Measurements from ENCODE around the gene KLHDC7A. TPM values are rescaled to one million over a fixed set of nuclear protein-coding genes. Genes with fewer than 3 reads are reported as not detected.

The KLHDC7A gene
- total and polyA plus RNA-seq, 4 donors = 1.0 to 4.9 (median 1.6) TPM

- DNase-seq = no peak
- Histone ChIP-seq H3K4me1 (ENCODE audit: control insufficient read depth in 5 of 5, insufficient read depth in 5 of 5, low read length in 5 of 5) (peaks cover 0 to 13% (median 8%) of the 10 kb centered on the region in 5 donors), H3K9me3 (ENCODE audit: control insufficient read depth in 4 of 4, insufficient read depth in 3 of 4, low read length in 3 of 4) (peaks cover 0 to 7% (median 0%) of the 10 kb centered on the region in 4 donors), H3K27ac (ENCODE audit: low read depth in 1 of 2, low read length in 1 of 2) (no peak overlapping the region), H3K9ac (ENCODE audit: insufficient read depth in 1 of 2, low read length in 2 of 2) (no peak overlapping the region), H3K4me3 (no peak overlapping the region), H3K27me3 (ENCODE audit: control insufficient read depth in 3 of 3, insufficient read depth in 3 of 3, low read length in 2 of 3) (no peaks in the 10 kb centered on the region), H3K36me3 (ENCODE audit: control insufficient read depth in 4 of 4, insufficient read depth in 4 of 4, low read length in 4 of 4) (no peaks in the 10 kb centered on the region)
- no peak for ATAC-seq (ENCODE audit: insufficient read depth, low FRiP score)
- 89 to 90% methylated on average over 4 of the region's 4 CpGs for WGBS, 2 donors
- TF ChIP-seq CTCF (IDR thresholded peaks at IDR 0.05; ENCODE audit: control extremely low read depth, extremely low read depth) = no peak
Measured at GRCh38 chr1:18485227-18485626, 4.5 kb downstream of the KLHDC7A start.

- 48 to 66% methylated on average over 7 of the region's 7 CpGs for WGBS, 2 donors
- ATAC-seq (ENCODE audit: insufficient read depth, low FRiP score) (no peak), DNase-seq (peak in 2 of 3 donors; percentile 4 to 5)
- Histone ChIP-seq H3K27ac (ENCODE audit: low read depth in 1 of 2, low read length in 1 of 2) (no peak overlapping the region), H3K36me3 (ENCODE audit: control insufficient read depth in 4 of 4, insufficient read depth in 4 of 4, low read length in 4 of 4) (no peaks in the 10 kb centered on the region), H3K9ac (ENCODE audit: insufficient read depth in 1 of 2, low read length in 2 of 2) (no peak overlapping the region), H3K4me3 (no peak overlapping the region), H3K4me1 (ENCODE audit: control insufficient read depth in 5 of 5, insufficient read depth in 5 of 5, low read length in 5 of 5) (peaks cover 0 to 6% (median 3%) of the 10 kb centered on the region in 5 donors), H3K9me3 (ENCODE audit: control insufficient read depth in 4 of 4, insufficient read depth in 3 of 4, low read length in 3 of 4) (peaks cover 0 to 7% (median 0%) of the 10 kb centered on the region in 4 donors), H3K27me3 (ENCODE audit: control insufficient read depth in 3 of 3, insufficient read depth in 3 of 3, low read length in 2 of 3) (no peaks in the 10 kb centered on the region)
- TF ChIP-seq CTCF (IDR thresholded peaks at IDR 0.05; ENCODE audit: control extremely low read depth, extremely low read depth) = no peak
Measured at GRCh38 chr1:18486195-18486594, 5.5 kb downstream of the KLHDC7A start.

DNA sequence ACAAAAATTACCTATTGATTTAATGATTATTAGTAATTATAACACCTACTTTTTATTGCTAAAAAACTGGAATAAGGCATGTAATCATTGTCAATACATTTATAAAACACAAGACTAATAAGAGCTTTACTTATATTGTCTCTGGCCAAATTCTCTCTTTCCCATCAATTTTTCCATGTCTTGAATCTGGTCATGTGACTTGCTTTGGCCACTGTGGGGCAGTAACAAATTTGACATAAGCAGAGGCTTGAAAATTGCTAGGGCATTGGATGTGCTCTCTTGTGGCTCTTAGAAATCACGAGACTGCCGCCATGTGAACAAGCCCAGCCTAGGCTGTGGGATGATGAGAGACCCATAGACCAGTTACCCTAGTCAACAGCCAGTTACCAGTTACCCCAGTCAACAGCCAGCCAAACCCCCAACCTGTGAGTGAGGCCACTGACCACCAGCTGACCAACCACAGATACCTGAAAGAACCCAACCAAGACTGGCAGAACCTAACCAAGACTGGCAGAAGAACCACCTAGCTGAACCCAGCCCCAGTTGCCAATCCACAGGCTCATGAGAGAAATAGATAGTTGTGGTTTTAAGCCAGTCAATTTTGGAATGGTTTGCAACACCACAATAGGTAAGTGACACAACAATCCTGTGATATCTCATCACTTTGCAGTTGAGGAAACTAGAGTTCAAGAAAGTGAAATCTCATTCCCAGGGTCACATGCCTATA lies 8.8 kb downstream of the KLHDC7A start:
- no peaks in the 10 kb centered on the region for H3K4me1 ChIP-seq (ENCODE audit: control insufficient read depth in 5 of 5, insufficient read depth in 5 of 5, low read length in 5 of 5)
- no peak overlapping the region for H3K9ac ChIP-seq (ENCODE audit: insufficient read depth in 1 of 2, low read length in 2 of 2)
- no peak for TF ChIP-seq CTCF (IDR thresholded peaks at IDR 0.05; ENCODE audit: control extremely low read depth, extremely low read depth)
- DNase-seq (no peak), ATAC-seq (ENCODE audit: insufficient read depth, low FRiP score) (no peak)
- peaks cover 0 to 4% (median 0%) of the 10 kb centered on the region in 3 donors for H3K27me3 ChIP-seq (ENCODE audit: control insufficient read depth in 3 of 3, insufficient read depth in 3 of 3, low read length in 2 of 3)
- H3K27ac ChIP-seq (ENCODE audit: low read depth in 1 of 2, low read length in 1 of 2) = no peak overlapping the region
- no peak overlapping the region for H3K4me3 ChIP-seq
- no peaks in the 10 kb centered on the region for H3K36me3 ChIP-seq (ENCODE audit: control insufficient read depth in 4 of 4, insufficient read depth in 4 of 4, low read length in 4 of 4)
- peaks cover 0 to 7% (median 0%) of the 10 kb centered on the region in 4 donors for H3K9me3 ChIP-seq (ENCODE audit: control insufficient read depth in 4 of 4, insufficient read depth in 3 of 4, low read length in 3 of 4)
- 87 to 91% methylated on average over 2 of the region's 2 CpGs for WGBS, 2 donors

Data from lung (tissue), 12 donors.